Spinal cord (tissue), 10 donors: ENCODE data around the gene KCNN1. TPM values are rescaled to one million over a fixed set of nuclear protein-coding genes. Genes with fewer than 3 reads are reported as not detected.

Experiments
- DNase-seq, 6 donors: peaks; one replicate each; pipeline versions ENCODE4 v3.0.0 to v3.0.0-alpha.2; 2013 to 2015; ENCODE audit warnings: low spot score in 6 of 6, low read depth in 4 of 6
- H3K27ac ChIP-seq: one replicate; pipeline ENCODE4 v1.5.1; 2013; ENCODE audit warnings: low read depth, low read length, control low read depth
- H3K27me3 ChIP-seq: one replicate; pipeline ENCODE4 v1.6.1; 2013; ENCODE audit warnings: low read length; ENCODE audit not compliant: control insufficient read depth, insufficient read depth
- H3K36me3 ChIP-seq: one replicate; pipeline ENCODE4 v1.6.1; 2013; ENCODE audit warnings: low read length; ENCODE audit not compliant: control insufficient read depth, insufficient read depth
- H3K4me1 ChIP-seq: one replicate; pipeline ENCODE4 v1.6.1; 2013; ENCODE audit warnings: low read length; ENCODE audit not compliant: control insufficient read depth, insufficient read depth
- H3K4me3 ChIP-seq: one replicate; pipeline ENCODE4 v1.5.1; 2013; ENCODE audit warnings: low read depth, low read length, control low read depth
- H3K9me3 ChIP-seq: one replicate; pipeline ENCODE4 v1.6.1; 2013; ENCODE audit warnings: low read length; ENCODE audit not compliant: control insufficient read depth, insufficient read depth
- WGBS: methylation state at CpG from one replicate; pipeline ENCODE4 v1.1.5; 2013; ENCODE audit warnings: missing lambda C conversion rate; ENCODE audit not compliant: insufficient coverage; 5-methylcytosine and 5-hydroxymethylcytosine counted together
- polyA plus RNA-seq, 2 donors: library from polyadenylated mRNA; unstranded; fragments of 120-200 nt; gene quantifications; one replicate each; pipeline ENCODE4 v1.2.1, GENCODE V29; 2013; ENCODE audit not compliant: insufficient read length in 2 of 2
- total RNA-seq, 2 donors: library from RNA; depleted of rRNA in 1 of 2; stranded (reverse); fragments of 120-200 nt in 1 of 2; fragments of >200 nt in 1 of 2; gene quantifications; one replicate each; pipeline versions ENCODE4 v1.2.3 to v1.2.4, GENCODE V29; 2013 to 2014
- donor health status: healthy.

Gene KCNN1
- total and polyA plus RNA-seq, 4 donors, result 7.3 to 45.1 (median 27.1) TPM

GRCh38 chr19:17951990-17952976 lies 14.6 kb upstream of the KCNN1 start:
- H3K27me3 ChIP-seq, result peaks cover 44% of the 10 kb centered on the region
- H3K4me3 ChIP-seq, result peak overlapping the region; percentile 29
- H3K27ac ChIP-seq, result no peak overlapping the region
- no peaks in the 10 kb centered on the region for H3K9me3 ChIP-seq
- H3K4me1 ChIP-seq, result peaks cover 57% of the 10 kb centered on the region
- no peaks in the 10 kb centered on the region for H3K36me3 ChIP-seq
- WGBS, result under 1% methylated on average over 52 of the region's 68 CpGs
- peak in 2 of 6 donors; percentile 53 to 76 for DNase-seq

- Histone ChIP-seq H3K9me3 (no peaks in the 10 kb centered on the region), H3K27ac (no peak overlapping the region), H3K4me3 (no peak overlapping the region), H3K27me3 (peaks cover 44% of the 10 kb centered on the region), H3K4me1 (peaks cover 54% of the 10 kb centered on the region), H3K36me3 (no peaks in the 10 kb centered on the region)
- DNase-seq, result no peak
- WGBS, result 68% methylated on average over 3 of the region's 7 CpGs
These were observed 13.5 kb upstream of the KCNN1 start for GRCh38 chr19:17953316-17953801.

DNA sequence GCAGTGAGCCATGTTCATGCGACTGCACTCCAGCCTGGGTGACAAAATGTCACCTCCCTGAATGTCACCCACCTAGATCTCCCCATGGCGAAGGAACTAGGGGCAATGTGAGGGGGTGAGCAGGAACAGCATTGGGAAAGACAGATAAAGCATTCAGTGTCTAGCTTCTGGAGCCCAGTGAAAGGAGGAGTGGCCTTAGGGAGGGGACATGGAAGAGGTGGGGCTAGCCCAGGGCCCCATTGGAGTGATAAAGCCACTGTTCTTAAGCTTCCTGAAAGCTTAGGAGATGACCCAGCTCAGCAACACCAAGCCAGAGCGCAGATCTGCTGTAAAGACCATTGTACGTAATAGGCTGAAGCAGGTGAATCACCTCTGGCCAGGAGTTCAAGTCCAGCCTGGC lies 13.0 kb upstream of the KCNN1 start:
- Histone ChIP-seq H3K4me3 (no peak overlapping the region), H3K27ac (no peak overlapping the region), H3K4me1 (peaks cover 50% of the 10 kb centered on the region), H3K9me3 (no peaks in the 10 kb centered on the region), H3K27me3 (peaks cover 44% of the 10 kb centered on the region), H3K36me3 (no peaks in the 10 kb centered on the region)
- DNase-seq, result no peak
- WGBS, result 90% methylated on average over 2 of the region's 4 CpGs

DNA sequence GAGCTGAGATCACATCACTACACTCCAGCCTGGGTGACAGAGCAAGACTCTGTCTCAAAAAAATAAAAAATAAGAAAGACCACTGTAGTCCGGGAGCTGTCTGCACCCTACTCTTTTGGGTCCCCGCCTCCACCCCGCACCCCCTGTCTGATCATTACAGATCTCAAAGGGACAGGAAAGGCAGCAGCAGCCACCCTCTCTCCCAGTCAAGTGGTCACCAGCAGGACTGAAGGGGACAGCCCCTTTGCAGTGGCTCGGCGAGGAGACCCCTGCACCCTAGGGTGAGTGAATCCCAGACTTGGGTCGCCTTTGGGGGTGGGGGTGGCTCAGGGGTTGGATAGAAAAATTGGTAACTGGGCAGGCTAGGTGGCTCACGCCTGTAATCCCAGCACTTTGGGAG lies 12.5 kb upstream of the KCNN1 start:
- Histone ChIP-seq H3K9me3 (no peaks in the 10 kb centered on the region), H3K36me3 (no peaks in the 10 kb centered on the region), H3K4me3 (no peak overlapping the region), H3K27ac (no peak overlapping the region), H3K27me3 (peaks cover 40% of the 10 kb centered on the region), H3K4me1 (peaks cover 44% of the 10 kb centered on the region)
- 89% methylated on average over 5 of the region's 7 CpGs for WGBS
- no peak for DNase-seq

DNA sequence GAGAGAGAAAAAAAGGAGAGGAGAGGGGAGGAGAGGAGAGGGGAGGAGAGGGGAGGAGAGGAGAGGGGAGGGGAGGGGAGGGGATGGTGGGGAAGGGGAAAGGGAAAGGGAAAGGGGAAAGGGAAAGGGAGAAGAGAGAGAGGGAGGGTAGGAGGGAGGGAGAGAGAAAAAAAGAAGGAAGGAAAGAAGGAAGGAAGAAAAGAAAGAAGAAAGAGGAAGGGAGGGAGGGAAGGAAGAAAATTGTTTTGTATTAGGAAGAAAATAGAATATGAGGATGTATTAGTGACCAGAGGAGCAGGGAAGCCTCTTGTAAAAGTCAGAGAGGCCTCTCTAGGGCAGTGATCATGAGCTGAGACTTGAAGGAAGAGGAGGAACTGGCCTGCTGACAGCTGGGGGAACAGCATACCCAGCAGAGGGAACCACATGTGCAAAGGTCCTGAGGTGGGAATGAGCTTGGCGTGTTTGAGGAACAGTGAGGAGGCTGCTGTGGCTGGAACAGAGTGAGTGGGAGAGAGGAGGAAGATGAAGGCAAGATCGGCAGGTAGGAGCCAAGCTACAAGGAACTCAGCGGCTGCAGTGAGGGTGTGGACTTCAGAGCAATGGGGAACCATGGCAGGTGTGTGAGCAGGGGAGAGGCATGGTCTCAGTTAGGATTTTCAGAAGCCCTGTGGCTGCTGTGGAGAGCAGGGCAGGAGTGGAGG lies 9.6 kb upstream of the KCNN1 start:
- Histone ChIP-seq H3K36me3 (no peaks in the 10 kb centered on the region), H3K9me3 (no peaks in the 10 kb centered on the region), H3K4me3 (no peak overlapping the region), H3K27ac (no peak overlapping the region), H3K27me3 (peaks cover 17% of the 10 kb centered on the region), H3K4me1 (peaks cover 17% of the 10 kb centered on the region)
- no peak for DNase-seq
- WGBS, result 94% methylated on average over 3 of the region's 3 CpGs

DNA sequence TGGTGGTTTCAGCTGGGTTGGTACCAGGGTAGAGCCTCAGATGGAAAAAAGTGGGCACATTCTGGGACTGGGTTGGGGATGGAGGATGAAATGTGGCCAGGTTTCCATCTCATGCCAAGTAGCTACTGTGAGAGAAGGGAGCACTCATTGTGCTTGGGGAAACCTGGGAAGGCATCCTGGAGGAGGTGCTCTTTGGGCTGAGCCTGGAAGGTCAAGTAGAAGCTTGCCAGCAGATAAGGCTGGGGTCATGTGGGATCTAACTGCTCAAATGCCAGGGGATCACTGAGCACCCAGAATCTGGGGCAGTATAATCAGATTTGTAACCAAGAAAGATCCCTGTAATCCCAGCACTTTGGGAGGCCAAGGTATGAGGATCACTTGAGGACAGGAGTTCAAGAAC lies 9.0 kb upstream of the KCNN1 start:
- Histone ChIP-seq H3K27me3 (peaks cover 11% of the 10 kb centered on the region), H3K4me3 (no peak overlapping the region), H3K27ac (no peak overlapping the region), H3K4me1 (peaks cover 11% of the 10 kb centered on the region), H3K36me3 (no peaks in the 10 kb centered on the region), H3K9me3 (no peaks in the 10 kb centered on the region)
- no peak for DNase-seq

GRCh38 chr19:17963936-17964691 lies 2.8 kb upstream of the KCNN1 start:
- Histone ChIP-seq H3K9me3 (no peaks in the 10 kb centered on the region), H3K27me3 (no peaks in the 10 kb centered on the region), H3K36me3 (peaks cover 3% of the 10 kb centered on the region), H3K4me3 (no peak overlapping the region), H3K27ac (no peak overlapping the region), H3K4me1 (peaks cover 32% of the 10 kb centered on the region)
- 45% methylated on average over 10 of the region's 13 CpGs for WGBS
- DNase-seq, result peak in 2 of 6 donors; percentile 40 to 45

- Histone ChIP-seq H3K36me3 (peaks cover 6% of the 10 kb centered on the region), H3K4me3 (no peak overlapping the region), H3K27ac (no peak overlapping the region), H3K27me3 (no peaks in the 10 kb centered on the region), H3K4me1 (peaks cover 32% of the 10 kb centered on the region), H3K9me3 (no peaks in the 10 kb centered on the region)
- DNase-seq, result no peak
- 78% methylated on average over 4 of the region's 11 CpGs for WGBS
These were observed 1.4 kb upstream of the KCNN1 start for GRCh38 chr19:17965370-17966128.

DNA sequence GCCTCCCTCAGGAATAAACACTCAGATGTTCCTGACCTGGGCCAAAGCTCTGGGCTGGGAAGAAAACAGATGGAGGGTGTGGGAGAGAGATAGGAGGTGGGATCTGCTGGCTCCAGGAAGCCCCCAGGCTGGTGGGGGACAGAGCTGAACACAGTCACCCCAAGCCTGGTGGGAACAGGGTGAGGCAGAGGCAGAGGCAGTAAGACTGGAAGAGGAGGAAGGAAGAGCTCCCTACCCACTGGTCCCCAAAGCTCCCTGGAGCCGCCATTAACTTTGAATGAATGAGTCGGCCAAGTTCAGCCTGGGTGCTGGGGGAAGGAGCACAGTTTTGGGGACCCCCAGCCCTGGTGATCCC lies 801 bp upstream of the KCNN1 start:
- DNase-seq, result no peak
- Histone ChIP-seq H3K27me3 (no peaks in the 10 kb centered on the region), H3K4me3 (no peak overlapping the region), H3K9me3 (no peaks in the 10 kb centered on the region), H3K4me1 (peaks cover 32% of the 10 kb centered on the region), H3K36me3 (peaks cover 8% of the 10 kb centered on the region), H3K27ac (no peak overlapping the region)
- no CpG with 5 or more reads among the region's 2 CpGs for WGBS
